ENCODE results near the gene WNT9B.

The WNT9B gene

GRCh38 chr17:46854948-46855347, 3.6 kb downstream of the WNT9B start:
- Histone ChIP-seq H3K27ac (ENCODE audit: low read length) (no peak overlapping the region), H3K4me3 (ENCODE audit: low read length in 2 of 2) (no peak overlapping the region), H3K4me1 (ENCODE audit: control insufficient read depth, insufficient read depth, low read length) (peaks cover 11% of the 10 kb centered on the region), H3K9ac (ENCODE audit: low read length in 2 of 2) (no peak overlapping the region), H3K36me3 (ENCODE audit: control insufficient read depth in 2 of 2, insufficient read depth in 2 of 2, low read length in 2 of 2) (no peaks in the 10 kb centered on the region), H3K27me3 (ENCODE audit: control insufficient read depth in 1 of 2, insufficient read depth in 2 of 2, low read length in 2 of 2) (peaks cover 32 to 38% of the 10 kb centered on the region in 2 donors), H3K9me3 (ENCODE audit: control insufficient read depth in 2 of 2, low read length in 2 of 2) (no peaks in the 10 kb centered on the region)

- Histone ChIP-seq H3K4me3 (ENCODE audit: low read length in 2 of 2) (no peak overlapping the region), H3K9me3 (ENCODE audit: control insufficient read depth in 2 of 2, low read length in 2 of 2) (no peaks in the 10 kb centered on the region), H3K27ac (ENCODE audit: low read length) (no peak overlapping the region), H3K4me1 (ENCODE audit: control insufficient read depth, insufficient read depth, low read length) (no peaks in the 10 kb centered on the region), H3K9ac (ENCODE audit: low read length in 2 of 2) (no peak overlapping the region), H3K36me3 (ENCODE audit: control insufficient read depth in 2 of 2, insufficient read depth in 2 of 2, low read length in 2 of 2) (no peaks in the 10 kb centered on the region), H3K27me3 (ENCODE audit: control insufficient read depth in 1 of 2, insufficient read depth in 2 of 2, low read length in 2 of 2) (peaks cover 10 to 22% of the 10 kb centered on the region in 2 donors)
Measured at GRCh38 chr17:46857600-46857999, 6.2 kb downstream of the WNT9B start.

GRCh38 chr17:46859996-46860395, 8.6 kb downstream of the WNT9B start:
- no peak overlapping the region for H3K9ac ChIP-seq (ENCODE audit: low read length in 2 of 2)

GRCh38 chr17:46862949-46863348, 11.6 kb downstream of the WNT9B start:
- no peak overlapping the region for H3K9ac ChIP-seq (ENCODE audit: low read length in 2 of 2)
- H3K4me3 ChIP-seq (ENCODE audit: low read length in 2 of 2), result no peak overlapping the region
- H3K4me1 ChIP-seq (ENCODE audit: control insufficient read depth, insufficient read depth, low read length), result no peaks in the 10 kb centered on the region
- H3K27ac ChIP-seq (ENCODE audit: low read length), result no peak overlapping the region
- H3K9me3 ChIP-seq (ENCODE audit: control insufficient read depth in 2 of 2, low read length in 2 of 2), result no peaks in the 10 kb centered on the region
- H3K36me3 ChIP-seq (ENCODE audit: control insufficient read depth in 2 of 2, insufficient read depth in 2 of 2, low read length in 2 of 2), result no peaks in the 10 kb centered on the region
- H3K27me3 ChIP-seq (ENCODE audit: control insufficient read depth in 1 of 2, insufficient read depth in 2 of 2, low read length in 2 of 2), result peaks cover 4 to 14% of the 10 kb centered on the region in 2 donors

More at GRCh38 chr17:46859996-46860395, 8.6 kb downstream of the WNT9B start:
- peaks cover 7 to 10% of the 10 kb centered on the region in 2 donors for H3K27me3 ChIP-seq (ENCODE audit: control insufficient read depth in 1 of 2, insufficient read depth in 2 of 2, low read length in 2 of 2)
- no peaks in the 10 kb centered on the region for H3K9me3 ChIP-seq (ENCODE audit: control insufficient read depth in 2 of 2, low read length in 2 of 2)
- no peak overlapping the region for H3K4me3 ChIP-seq (ENCODE audit: low read length in 2 of 2)
- no peaks in the 10 kb centered on the region for H3K36me3 ChIP-seq (ENCODE audit: control insufficient read depth in 2 of 2, insufficient read depth in 2 of 2, low read length in 2 of 2)
- no peak overlapping the region for H3K27ac ChIP-seq (ENCODE audit: low read length)
- no peaks in the 10 kb centered on the region for H3K4me1 ChIP-seq (ENCODE audit: control insufficient read depth, insufficient read depth, low read length)

- H3K9ac ChIP-seq (ENCODE audit: low read length in 2 of 2), result no peak overlapping the region
- H3K4me1 ChIP-seq (ENCODE audit: control insufficient read depth, insufficient read depth, low read length), result no peaks in the 10 kb centered on the region
- H3K27ac ChIP-seq (ENCODE audit: low read length), result no peak overlapping the region
- H3K4me3 ChIP-seq (ENCODE audit: low read length in 2 of 2), result no peak overlapping the region
- H3K36me3 ChIP-seq (ENCODE audit: control insufficient read depth in 2 of 2, insufficient read depth in 2 of 2, low read length in 2 of 2), result no peaks in the 10 kb centered on the region
- H3K9me3 ChIP-seq (ENCODE audit: control insufficient read depth in 2 of 2, low read length in 2 of 2), result no peaks in the 10 kb centered on the region
- peaks cover 4 to 14% of the 10 kb centered on the region in 2 donors for H3K27me3 ChIP-seq (ENCODE audit: control insufficient read depth in 1 of 2, insufficient read depth in 2 of 2, low read length in 2 of 2)
Measured at GRCh38 chr17:46863383-46864121, 12.2 kb downstream of the WNT9B start.

DNA sequence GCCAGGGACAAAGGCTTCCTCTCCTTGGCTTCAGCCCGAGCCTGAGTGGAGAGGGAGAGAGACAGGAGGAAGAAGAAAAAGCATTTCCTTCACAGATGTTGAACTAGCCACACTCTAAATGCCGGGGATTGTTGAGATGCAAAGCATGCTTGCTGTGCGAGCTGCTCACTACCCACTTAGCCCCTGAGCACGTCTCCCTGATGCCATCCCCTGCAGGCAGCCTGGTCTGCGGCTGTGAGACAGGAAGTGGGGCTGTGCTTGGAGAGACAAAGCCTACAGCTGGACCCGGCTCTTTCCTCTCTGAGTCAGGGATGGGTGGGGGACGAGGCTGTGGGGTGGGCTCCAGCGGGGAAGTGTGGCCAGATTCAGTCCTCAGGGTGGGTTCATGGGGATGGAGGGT, 13.7 kb downstream of the WNT9B start:
- no peaks in the 10 kb centered on the region for H3K4me1 ChIP-seq (ENCODE audit: control insufficient read depth, insufficient read depth, low read length)

DNA sequence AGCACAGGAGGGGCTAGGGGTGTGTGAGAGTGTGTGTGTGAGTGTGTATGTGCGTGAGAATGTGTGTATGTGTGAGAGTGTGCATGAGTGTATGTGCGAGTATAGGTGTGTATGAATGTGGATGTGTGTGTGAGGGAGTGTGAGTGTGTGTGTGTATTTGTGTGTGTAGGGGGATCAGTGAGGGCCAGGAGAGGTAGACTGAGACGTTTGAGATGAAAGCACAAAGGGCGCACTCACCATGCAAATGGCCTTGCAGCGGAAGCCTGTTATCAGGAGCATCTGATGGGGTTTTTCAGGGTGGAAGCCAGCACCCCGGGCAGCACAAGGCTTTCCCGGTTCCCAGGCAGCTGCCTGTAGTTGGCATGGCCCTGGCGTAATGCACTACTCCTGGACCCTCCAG, 14.9 kb downstream of the WNT9B start:
- H3K4me3 ChIP-seq (ENCODE audit: low read length in 2 of 2), result no peak overlapping the region
- H3K9ac ChIP-seq (ENCODE audit: low read length in 2 of 2), result no peak overlapping the region
- H3K27ac ChIP-seq (ENCODE audit: low read length), result no peak overlapping the region
- no peaks in the 10 kb centered on the region for H3K36me3 ChIP-seq (ENCODE audit: control insufficient read depth in 2 of 2, insufficient read depth in 2 of 2, low read length in 2 of 2)
- H3K4me1 ChIP-seq (ENCODE audit: control insufficient read depth, insufficient read depth, low read length), result no peaks in the 10 kb centered on the region
- H3K9me3 ChIP-seq (ENCODE audit: control insufficient read depth in 2 of 2, low read length in 2 of 2), result no peaks in the 10 kb centered on the region
- H3K27me3 ChIP-seq (ENCODE audit: control insufficient read depth in 1 of 2, insufficient read depth in 2 of 2, low read length in 2 of 2), result peaks cover 4 to 12% of the 10 kb centered on the region in 2 donors

More for the DNA sequence above, 13.7 kb downstream of the WNT9B start:
- H3K27ac ChIP-seq (ENCODE audit: low read length), result no peak overlapping the region
- no peak overlapping the region for H3K4me3 ChIP-seq (ENCODE audit: low read length in 2 of 2)
- H3K9me3 ChIP-seq (ENCODE audit: control insufficient read depth in 2 of 2, low read length in 2 of 2), result no peaks in the 10 kb centered on the region
- H3K9ac ChIP-seq (ENCODE audit: low read length in 2 of 2), result no peak overlapping the region
- peaks cover 4 to 14% of the 10 kb centered on the region in 2 donors for H3K27me3 ChIP-seq (ENCODE audit: control insufficient read depth in 1 of 2, insufficient read depth in 2 of 2, low read length in 2 of 2)
- H3K36me3 ChIP-seq (ENCODE audit: control insufficient read depth in 2 of 2, insufficient read depth in 2 of 2, low read length in 2 of 2), result no peaks in the 10 kb centered on the region

GRCh38 chr17:46866747-46867146, 15.4 kb downstream of the WNT9B start:
- Histone ChIP-seq H3K4me3 (ENCODE audit: low read length in 2 of 2) (no peak overlapping the region), H3K9me3 (ENCODE audit: control insufficient read depth in 2 of 2, low read length in 2 of 2) (no peaks in the 10 kb centered on the region), H3K36me3 (ENCODE audit: control insufficient read depth in 2 of 2, insufficient read depth in 2 of 2, low read length in 2 of 2) (no peaks in the 10 kb centered on the region), H3K27me3 (ENCODE audit: control insufficient read depth in 1 of 2, insufficient read depth in 2 of 2, low read length in 2 of 2) (peaks cover 4 to 12% of the 10 kb centered on the region in 2 donors), H3K9ac (ENCODE audit: low read length in 2 of 2) (no peak overlapping the region), H3K4me1 (ENCODE audit: control insufficient read depth, insufficient read depth, low read length) (no peaks in the 10 kb centered on the region), H3K27ac (ENCODE audit: low read length) (no peak overlapping the region)

- Histone ChIP-seq H3K9me3 (ENCODE audit: control insufficient read depth in 2 of 2, low read length in 2 of 2) (no peaks in the 10 kb centered on the region), H3K27me3 (ENCODE audit: control insufficient read depth in 1 of 2, insufficient read depth in 2 of 2, low read length in 2 of 2) (peaks cover 4 to 12% of the 10 kb centered on the region in 2 donors), H3K4me3 (ENCODE audit: low read length in 2 of 2) (no peak overlapping the region), H3K9ac (ENCODE audit: low read length in 2 of 2) (no peak overlapping the region), H3K36me3 (ENCODE audit: control insufficient read depth in 2 of 2, insufficient read depth in 2 of 2, low read length in 2 of 2) (no peaks in the 10 kb centered on the region), H3K4me1 (ENCODE audit: control insufficient read depth, insufficient read depth, low read length) (no peaks in the 10 kb centered on the region), H3K27ac (ENCODE audit: low read length) (no peak overlapping the region)
Measured at GRCh38 chr17:46868689-46869187, 17.4 kb downstream of the WNT9B start.

- Histone ChIP-seq H3K27me3 (ENCODE audit: control insufficient read depth in 1 of 2, insufficient read depth in 2 of 2, low read length in 2 of 2) (peaks cover 0 to 12% of the 10 kb centered on the region in 2 donors), H3K9ac (ENCODE audit: low read length in 2 of 2) (no peak overlapping the region), H3K36me3 (ENCODE audit: control insufficient read depth in 2 of 2, insufficient read depth in 2 of 2, low read length in 2 of 2) (no peaks in the 10 kb centered on the region), H3K27ac (ENCODE audit: low read length) (no peak overlapping the region), H3K4me3 (ENCODE audit: low read length in 2 of 2) (no peak overlapping the region), H3K4me1 (ENCODE audit: control insufficient read depth, insufficient read depth, low read length) (no peaks in the 10 kb centered on the region), H3K9me3 (ENCODE audit: control insufficient read depth in 2 of 2, low read length in 2 of 2) (no peaks in the 10 kb centered on the region)
Measured at GRCh38 chr17:46869296-46869695, 17.9 kb downstream of the WNT9B start.
